ENCODE data around the gene ATP10A. TPM values are rescaled to one million over a fixed set of nuclear protein-coding genes. Genes with fewer than 3 reads are reported as not detected.
A peak's percentile ranks its signal among the peaks of the same experiment; 100 is the strongest.

The ATP10A gene
- polyA plus RNA-seq, 1 donor from 2014 or later = not detected

- TF ChIP-seq, protein P1, sequence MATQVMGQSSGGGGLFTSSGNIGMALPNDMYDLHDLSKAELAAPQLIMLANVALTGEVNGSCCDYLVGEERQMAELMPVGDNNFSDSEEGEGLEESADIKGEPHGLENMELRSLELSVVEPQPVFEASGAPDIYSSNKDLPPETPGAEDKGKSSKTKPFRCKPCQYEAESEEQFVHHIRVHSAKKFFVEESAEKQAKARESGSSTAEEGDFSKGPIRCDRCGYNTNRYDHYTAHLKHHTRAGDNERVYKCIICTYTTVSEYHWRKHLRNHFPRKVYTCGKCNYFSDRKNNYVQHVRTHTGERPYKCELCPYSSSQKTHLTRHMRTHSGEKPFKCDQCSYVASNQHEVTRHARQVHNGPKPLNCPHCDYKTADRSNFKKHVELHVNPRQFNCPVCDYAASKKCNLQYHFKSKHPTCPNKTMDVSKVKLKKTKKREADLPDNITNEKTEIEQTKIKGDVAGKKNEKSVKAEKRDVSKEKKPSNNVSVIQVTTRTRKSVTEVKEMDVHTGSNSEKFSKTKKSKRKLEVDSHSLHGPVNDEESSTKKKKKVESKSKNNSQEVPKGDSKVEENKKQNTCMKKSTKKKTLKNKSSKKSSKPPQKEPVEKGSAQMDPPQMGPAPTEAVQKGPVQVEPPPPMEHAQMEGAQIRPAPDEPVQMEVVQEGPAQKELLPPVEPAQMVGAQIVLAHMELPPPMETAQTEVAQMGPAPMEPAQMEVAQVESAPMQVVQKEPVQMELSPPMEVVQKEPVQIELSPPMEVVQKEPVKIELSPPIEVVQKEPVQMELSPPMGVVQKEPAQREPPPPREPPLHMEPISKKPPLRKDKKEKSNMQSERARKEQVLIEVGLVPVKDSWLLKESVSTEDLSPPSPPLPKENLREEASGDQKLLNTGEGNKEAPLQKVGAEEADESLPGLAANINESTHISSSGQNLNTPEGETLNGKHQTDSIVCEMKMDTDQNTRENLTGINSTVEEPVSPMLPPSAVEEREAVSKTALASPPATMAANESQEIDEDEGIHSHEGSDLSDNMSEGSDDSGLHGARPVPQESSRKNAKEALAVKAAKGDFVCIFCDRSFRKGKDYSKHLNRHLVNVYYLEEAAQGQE (IDR thresholded peaks at IDR 0.05; ENCODE audit: borderline replicate concordance) = no peak
These were observed 204.6 kb downstream of the ATP10A start (continued) for GRCh38 chr15:25658560-25658959.

- H3F3A ChIP-seq (ENCODE audit: insufficient read depth, low read length, poor library complexity, severe bottlenecking) = no peaks in the 10 kb centered on the region
- H3K27ac ChIP-seq (ENCODE audit: low read length) = peak overlapping the region; percentile 26
- H3K4me2 ChIP-seq (ENCODE audit: low read length) = no peak overlapping the region
These were observed 207.7 kb downstream of the ATP10A start for GRCh38 chr15:25655207-25655948.

DNA sequence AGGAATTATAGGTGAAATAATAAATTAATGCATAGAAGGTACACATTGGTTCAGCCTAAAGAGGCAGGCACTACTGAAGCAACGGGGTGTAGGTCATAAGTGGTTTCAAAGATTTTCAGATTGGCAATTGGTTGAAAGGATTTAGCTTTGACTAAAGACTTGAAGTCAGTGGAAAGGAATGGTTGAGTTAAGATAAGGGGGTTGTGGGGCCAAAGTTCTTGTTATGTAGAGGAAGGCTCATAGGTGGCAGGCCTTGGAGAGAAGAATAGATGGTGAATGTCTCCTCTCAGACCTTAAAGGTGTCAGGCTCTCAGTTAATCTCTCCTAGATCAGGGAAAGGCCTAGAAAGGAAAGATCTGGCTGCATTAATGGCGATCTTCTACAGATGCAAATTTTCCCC lies 209.8 kb downstream of the ATP10A start:
- Histone ChIP-seq H4K20me1 (ENCODE audit: insufficient read depth) (no peaks in the 10 kb centered on the region), H3K27ac (ENCODE audit: low read length) (no peak overlapping the region), H3K79me2 (replicated peaks; ENCODE audit: insufficient read depth, low read length) (no peaks in the 10 kb centered on the region), H3K4me3 (ENCODE audit: low read length) (no peak overlapping the region), H2AFZ (ENCODE audit: low read depth, low read length) (no peak overlapping the region), H3K9ac (ENCODE audit: low read length) (no peak overlapping the region), H3K9me2 (ENCODE audit: insufficient read depth, low read length) (no peaks in the 10 kb centered on the region), H3F3A (ENCODE audit: insufficient read depth, low read length, poor library complexity, severe bottlenecking) (no peaks in the 10 kb centered on the region), H3K4me2 (ENCODE audit: low read length) (no peak overlapping the region), H3K27me3 (ENCODE audit: insufficient read depth, low read depth, low read length) (no peaks in the 10 kb centered on the region), H3K9me3 (ENCODE audit: low read length) (no peaks in the 10 kb centered on the region), H3K36me3 (ENCODE audit: insufficient read depth, low read length) (no peaks in the 10 kb centered on the region)
- TF ChIP-seq, protein P2, sequence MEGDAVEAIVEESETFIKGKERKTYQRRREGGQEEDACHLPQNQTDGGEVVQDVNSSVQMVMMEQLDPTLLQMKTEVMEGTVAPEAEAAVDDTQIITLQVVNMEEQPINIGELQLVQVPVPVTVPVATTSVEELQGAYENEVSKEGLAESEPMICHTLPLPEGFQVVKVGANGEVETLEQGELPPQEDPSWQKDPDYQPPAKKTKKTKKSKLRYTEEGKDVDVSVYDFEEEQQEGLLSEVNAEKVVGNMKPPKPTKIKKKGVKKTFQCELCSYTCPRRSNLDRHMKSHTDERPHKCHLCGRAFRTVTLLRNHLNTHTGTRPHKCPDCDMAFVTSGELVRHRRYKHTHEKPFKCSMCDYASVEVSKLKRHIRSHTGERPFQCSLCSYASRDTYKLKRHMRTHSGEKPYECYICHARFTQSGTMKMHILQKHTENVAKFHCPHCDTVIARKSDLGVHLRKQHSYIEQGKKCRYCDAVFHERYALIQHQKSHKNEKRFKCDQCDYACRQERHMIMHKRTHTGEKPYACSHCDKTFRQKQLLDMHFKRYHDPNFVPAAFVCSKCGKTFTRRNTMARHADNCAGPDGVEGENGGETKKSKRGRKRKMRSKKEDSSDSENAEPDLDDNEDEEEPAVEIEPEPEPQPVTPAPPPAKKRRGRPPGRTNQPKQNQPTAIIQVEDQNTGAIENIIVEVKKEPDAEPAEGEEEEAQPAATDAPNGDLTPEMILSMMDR (IDR thresholded peaks at IDR 0.05; ENCODE audit: poor library complexity, severe bottlenecking) = no peak
- no peak for TF ChIP-seq RAD21 (conservative IDR thresholded peaks at IDR 0.05)
- TF ChIP-seq, protein P1 (IDR thresholded peaks at IDR 0.05; ENCODE audit: borderline replicate concordance) = no peak
- TF ChIP-seq MXI1 (conservative IDR thresholded peaks at IDR 0.05; ENCODE audit: poor library complexity, severe bottlenecking) = no peak
- TF ChIP-seq POLR2AphosphoS5 (IDR thresholded peaks at IDR 0.05) = no peak
- TF ChIP-seq EZH2 (IDR thresholded peaks at IDR 0.05; ENCODE audit: borderline replicate concordance, insufficient read depth, low read length, poor library complexity, severe bottlenecking) = no peak
- TF ChIP-seq SMC3 (conservative IDR thresholded peaks at IDR 0.05; ENCODE audit: poor library complexity) = no peak
- no peak for TF ChIP-seq TAF1 (IDR thresholded peaks at IDR 0.05; ENCODE audit: low read depth)
- TF ChIP-seq EP300 (conservative IDR thresholded peaks at IDR 0.05; ENCODE audit: poor library complexity, severe bottlenecking) = no peak

More at GRCh38 chr15:25655207-25655948, 207.7 kb downstream of the ATP10A start:
- Histone ChIP-seq H3K9me2 (ENCODE audit: insufficient read depth, low read length) (no peaks in the 10 kb centered on the region), H3K36me3 (ENCODE audit: insufficient read depth, low read length) (no peaks in the 10 kb centered on the region), H2AFZ (ENCODE audit: low read depth, low read length) (no peak overlapping the region), H3K27me3 (ENCODE audit: insufficient read depth, low read depth, low read length) (no peaks in the 10 kb centered on the region), H4K20me1 (ENCODE audit: insufficient read depth) (no peaks in the 10 kb centered on the region), H3K9me3 (ENCODE audit: low read length) (no peaks in the 10 kb centered on the region), H3K79me2 (replicated peaks; ENCODE audit: insufficient read depth, low read length) (no peaks in the 10 kb centered on the region), H3K9ac (ENCODE audit: low read length) (no peak overlapping the region), H3K4me3 (ENCODE audit: low read length) (no peak overlapping the region)
- TF ChIP-seq, protein P2 (IDR thresholded peaks at IDR 0.05; ENCODE audit: poor library complexity, severe bottlenecking) = no peak
- no peak for TF ChIP-seq POLR2AphosphoS5 (IDR thresholded peaks at IDR 0.05)
- TF ChIP-seq RAD21 (conservative IDR thresholded peaks at IDR 0.05) = no peak

Data from neural cell (in vitro differentiated cells).